Measurements from ENCODE around the gene TMEM131. TPM values are rescaled to one million over a fixed set of nuclear protein-coding genes. Genes with fewer than 3 reads are reported as not detected.

The TMEM131 gene
- total RNA-seq, 2 donors from 2014 or later = 20.0 to 21.4 TPM

GRCh38 chr2:97765933-97766332 lies 229.8 kb downstream of the TMEM131 start:
- no peak overlapping the region for H3K27ac ChIP-seq
- no peak for DNase-seq
- no peaks in the 10 kb centered on the region for H3K9me3 ChIP-seq
- no peak overlapping the region for H3K4me3 ChIP-seq
- 90 to 96% methylated on average over 4 of the region's 4 CpGs for WGBS, 2 donors
- no peaks in the 10 kb centered on the region for H3K27me3 ChIP-seq
- no peak for TF ChIP-seq POLR2A (IDR thresholded peaks at IDR 0.05)
- no peak for TF ChIP-seq CTCF (IDR thresholded peaks at IDR 0.05)
- peaks cover 0 to 12% of the 10 kb centered on the region in 2 donors for H3K36me3 ChIP-seq (replicated peaks in 1 of 2; ENCODE audit: insufficient read depth in 1 of 2, low read depth in 2 of 2)
- no peak for ATAC-seq
- no peaks in the 10 kb centered on the region for H3K4me1 ChIP-seq
- intact Hi-C loops (cut with DNase I) = no loop called here

- no peak for TF ChIP-seq CTCF (IDR thresholded peaks at IDR 0.05)
- no peak for TF ChIP-seq POLR2A (IDR thresholded peaks at IDR 0.05)
- Histone ChIP-seq H3K36me3 (replicated peaks in 1 of 2; ENCODE audit: insufficient read depth in 1 of 2, low read depth in 2 of 2) (peaks cover 0 to 15% of the 10 kb centered on the region in 2 donors), H3K9me3 (no peaks in the 10 kb centered on the region), H3K27ac (no peak overlapping the region), H3K4me1 (no peaks in the 10 kb centered on the region), H3K4me3 (no peak overlapping the region), H3K27me3 (no peaks in the 10 kb centered on the region)
- no peak for DNase-seq
- 84 to 92% methylated on average over 9 to 11 of the region's 11 CpGs for WGBS, 2 donors
- ATAC-seq = no peak
- intact Hi-C loops (cut with DNase I) = no loop called here
Observed at GRCh38 chr2:97764559-97765263, 231.0 kb downstream of the TMEM131 start.

DNA sequence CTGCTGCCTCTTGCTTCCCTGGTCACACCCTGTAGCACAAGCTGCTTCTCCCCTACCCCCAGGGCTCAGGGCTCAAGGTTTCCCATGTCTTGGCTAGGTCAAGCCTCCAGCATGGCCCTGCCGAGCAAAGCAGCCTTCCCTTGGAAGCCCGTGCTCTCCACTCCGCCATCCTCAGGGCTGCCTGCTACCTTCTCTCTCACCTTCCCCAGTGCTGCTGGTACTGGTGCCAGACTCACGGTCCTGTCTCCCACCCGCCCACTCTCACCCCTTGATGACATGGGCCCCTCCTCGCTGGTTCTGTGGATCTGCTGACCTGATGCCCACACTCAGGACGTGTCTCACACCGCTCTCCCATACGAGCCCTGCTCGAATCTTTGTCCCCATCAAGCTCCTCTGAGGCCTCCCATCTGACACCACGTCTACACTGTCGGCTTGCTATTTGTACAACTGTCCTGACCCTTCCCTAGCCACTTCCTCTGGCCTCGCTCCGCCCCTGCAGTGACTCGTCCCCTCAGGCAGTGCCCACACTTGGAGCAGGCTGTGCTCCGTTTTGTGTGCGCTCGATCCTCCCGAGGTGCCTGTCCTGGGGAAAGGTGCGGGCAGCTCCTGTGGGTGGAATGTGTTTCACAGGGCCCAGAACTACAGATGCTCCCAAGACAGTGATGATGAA lies 232.4 kb downstream of the TMEM131 start:
- peaks cover 0 to 27% of the 10 kb centered on the region in 2 donors for H3K36me3 ChIP-seq (replicated peaks in 1 of 2; ENCODE audit: insufficient read depth in 1 of 2, low read depth in 2 of 2)
- H3K9me3 ChIP-seq = no peaks in the 10 kb centered on the region
- WGBS, 2 donors = 86 to 92% methylated on average over 19 to 20 of the region's 20 CpGs
- H3K27me3 ChIP-seq = no peaks in the 10 kb centered on the region
- no peak for ATAC-seq
- TF ChIP-seq POLR2A (IDR thresholded peaks at IDR 0.05) (no peak), CTCF (IDR thresholded peaks at IDR 0.05) (no peak)
- H3K27ac ChIP-seq = no peak overlapping the region
- H3K4me1 ChIP-seq = no peaks in the 10 kb centered on the region
- no peak for DNase-seq
- no peak overlapping the region for H3K4me3 ChIP-seq
- intact Hi-C loops (cut with DNase I) = no loop called here

- Histone ChIP-seq H3K4me3 (no peak overlapping the region), H3K27ac (no peak overlapping the region), H3K27me3 (no peaks in the 10 kb centered on the region), H3K4me1 (no peaks in the 10 kb centered on the region), H3K9me3 (no peaks in the 10 kb centered on the region), H3K36me3 (replicated peaks in 1 of 2; ENCODE audit: insufficient read depth in 1 of 2, low read depth in 2 of 2) (peaks cover 0 to 40% of the 10 kb centered on the region in 2 donors)
- DNase-seq (no peak), ATAC-seq (no peak)
- intact Hi-C loops (cut with DNase I) = no loop called here
- WGBS, 2 donors = 83 to 94% methylated on average over 4 to 23 of the region's 23 CpGs
- no peak for TF ChIP-seq CTCF (IDR thresholded peaks at IDR 0.05)
- no peak for TF ChIP-seq POLR2A (IDR thresholded peaks at IDR 0.05)
Observed at GRCh38 chr2:97761192-97761591, 234.6 kb downstream of the TMEM131 start.
